OCI-LY1 (cell line): Measurements from ENCODE around the gene AMN.

ENCODE experiments used
- H2AFZ ChIP-seq: fragments of 200-600 bp; sonication (generic), shearing (Covaris generic); 2 replicates; pipeline ENCODE4 v1.6.0; 2014; ENCODE audit warnings: antibody characterized with exemption, mild to moderate bottlenecking, low read length
- H3F3A ChIP-seq: fragments of 200-600 bp; sonication (generic), shearing (Covaris generic); 2 replicates; pipeline ENCODE4 v1.6.0; 2014; ENCODE audit warnings: mild to moderate bottlenecking, antibody characterized with exemption, low read length, moderate library complexity; ENCODE audit not compliant: insufficient read depth
- H3K27ac ChIP-seq: fragments of 200-600 bp; sonication (generic); 2 replicates; pipeline ENCODE4 v1.5.1; 2014; ENCODE audit warnings: low read length, mixed run types, mild to moderate bottlenecking, low read depth; ENCODE audit not compliant: poor library complexity, severe bottlenecking
- H3K27me3 ChIP-seq: fragments of 200-600 bp; sonication (generic); 2 replicates; pipeline ENCODE4 v1.6.0; 2014; ENCODE audit warnings: antibody characterized with exemption, mild to moderate bottlenecking, low read length, moderate library complexity; ENCODE audit not compliant: insufficient read depth
- H3K36me3 ChIP-seq: fragments of 200-600 bp; sonication (generic); 2 replicates; pipeline ENCODE4 v1.6.1; 2014; ENCODE audit warnings: mild to moderate bottlenecking, antibody characterized with exemption, low read length, moderate library complexity, mixed read lengths; ENCODE audit not compliant: insufficient read depth
- H3K4me1 ChIP-seq: fragments of 200-600 bp; sonication (generic); 2 replicates; pipeline ENCODE4 v1.5.1; 2014; ENCODE audit warnings: mild to moderate bottlenecking, low read length, moderate library complexity; ENCODE audit not compliant: insufficient read depth, severe bottlenecking
- H3K4me2 ChIP-seq: fragments of 200-600 bp; sonication (generic), shearing (Covaris generic); 2 replicates; pipeline ENCODE4 v1.6.1; 2014; ENCODE audit warnings: low read length
- H3K4me3 ChIP-seq: fragments of 200-600 bp; sonication (generic); 2 replicates; pipeline ENCODE4 v1.5.1; 2014; ENCODE audit warnings: low read length, low read depth, mild to moderate bottlenecking, mixed read lengths; ENCODE audit not compliant: poor library complexity, severe bottlenecking
- H3K79me2 ChIP-seq: fragments of 200-600 bp; shearing (Covaris generic); 2 replicates; pipeline ENCODE4 v1.6.1; 2016; ENCODE audit warnings: mixed run types, low read length, mixed read lengths; ENCODE audit not compliant: insufficient read depth
- H3K9ac ChIP-seq: fragments of 200-600 bp; sonication (generic), shearing (Covaris generic); 2 replicates; pipeline ENCODE4 v1.6.1; 2014; ENCODE audit warnings: mild to moderate bottlenecking, low read length, mixed read lengths
- H3K9me2 ChIP-seq: fragments of 200-600 bp; sonication (generic), shearing (Covaris generic); 2 replicates; pipeline ENCODE4 v1.6.1; 2014; ENCODE audit warnings: low read depth, mild to moderate bottlenecking, low read length, mixed read lengths
- H3K9me3 ChIP-seq: fragments of 200-600 bp; shearing (Covaris generic); 2 replicates; pipeline ENCODE4 v1.6.1; 2014; ENCODE audit warnings: low read length, mixed read lengths
- H4K20me1 ChIP-seq: fragments of 200-600 bp; sonication (generic), shearing (Covaris generic); 2 replicates; pipeline ENCODE4 v1.6.0; 2016; ENCODE audit warnings: mild to moderate bottlenecking, low read length; ENCODE audit not compliant: insufficient read depth
- CTCF ChIP-seq: fragments of 200-600 bp; sonication (generic), shearing (Covaris generic); IDR thresholded peaks from 2 replicates; pipeline ENCODE4 v1.5.1; 2017; ENCODE audit warnings: mild to moderate bottlenecking, antibody characterized with exemption, low read length, moderate library complexity, mixed read lengths
- EZH2 ChIP-seq: fragments of 200-600 bp; sonication (generic), shearing (Covaris generic); IDR thresholded peaks from 2 replicates; pipeline ENCODE4 v1.8.0; 2017; ENCODE audit warnings: borderline replicate concordance, mixed run types, mild to moderate bottlenecking, antibody characterized with exemption, low read length, moderate library complexity, mixed read lengths

AMN gene

GRCh38 chr14:102927878-102928411, 5.5 kb downstream of the AMN start:
- Histone ChIP-seq H3K36me3 (no peaks in the 10 kb centered on the region), H3K27me3 (no peaks in the 10 kb centered on the region), H3K4me1 (peaks cover 45% of the 10 kb centered on the region), H4K20me1 (no peaks in the 10 kb centered on the region), H3K79me2 (no peaks in the 10 kb centered on the region), H3F3A (no peaks in the 10 kb centered on the region), H3K9me3 (no peaks in the 10 kb centered on the region), H2AFZ (no peak overlapping the region), H3K9me2 (no peaks in the 10 kb centered on the region), H3K27ac (no peak overlapping the region), H3K9ac (peak overlapping the region; percentile 39; the same call in 1 of the 2 replicates), H3K4me2 (peak overlapping the region; percentile 57), H3K4me3 (peak overlapping the region; percentile 52)
- TF ChIP-seq EZH2 (no peak), CTCF (no peak)

GRCh38 chr14:102928412-102929240, 6.2 kb downstream of the AMN start:
- Histone ChIP-seq H3K9me2 (no peaks in the 10 kb centered on the region), H3K4me1 (peaks cover 48% of the 10 kb centered on the region), H3K4me2 (peak overlapping the region; percentile 57), H3K4me3 (peak overlapping the region; percentile 52), H3K79me2 (no peaks in the 10 kb centered on the region), H3F3A (no peaks in the 10 kb centered on the region), H2AFZ (no peak overlapping the region), H3K27me3 (no peaks in the 10 kb centered on the region), H3K36me3 (no peaks in the 10 kb centered on the region), H3K27ac (no peak overlapping the region), H3K9me3 (no peaks in the 10 kb centered on the region), H3K9ac (peak overlapping the region; percentile 39; the same call in 1 of the 2 replicates), H4K20me1 (no peaks in the 10 kb centered on the region)
- TF ChIP-seq EZH2 (no peak), CTCF (no peak)

GRCh38 chr14:102929241-102930137, 7.0 kb downstream of the AMN start:
- Histone ChIP-seq H3K4me3 (peak overlapping the region; percentile 52), H3K9me3 (no peaks in the 10 kb centered on the region), H3K27ac (no peak overlapping the region), H3K4me1 (peaks cover 57% of the 10 kb centered on the region), H3F3A (no peaks in the 10 kb centered on the region), H3K4me2 (no peak overlapping the region), H3K9me2 (no peaks in the 10 kb centered on the region), H3K9ac (no peak overlapping the region), H4K20me1 (no peaks in the 10 kb centered on the region), H3K79me2 (no peaks in the 10 kb centered on the region), H3K36me3 (no peaks in the 10 kb centered on the region), H3K27me3 (no peaks in the 10 kb centered on the region), H2AFZ (no peak overlapping the region)
- no peak for TF ChIP-seq CTCF
- no peak for TF ChIP-seq EZH2
